Endothelial cell of umbilical vein (primary cell): Measurements from ENCODE around the gene RPL6.

ENCODE experiments used
- CTCF ChIP-seq, 2 donors: IDR thresholded peaks; 1 replicate in 1 of 2; 2 replicates in 1 of 2; pipeline ENCODE4 v1.5.1; 2011; ENCODE audit warnings: low read length in 2 of 2, mild to moderate bottlenecking in 2 of 2, moderate library complexity in 2 of 2, control low read depth in 1 of 2, inconsistent platforms in 1 of 2, low read depth in 1 of 2; ENCODE audit not compliant: insufficient read depth in 1 of 2; ENCODE audit errors: extremely low read depth in 1 of 2
- FOS ChIP-seq: IDR thresholded peaks from 2 replicates; pipeline ENCODE4 v1.6.1; 2011; ENCODE audit warnings: mild to moderate bottlenecking, low read length, moderate library complexity, borderline replicate concordance; ENCODE audit not compliant: insufficient read depth
- POLR2A ChIP-seq: IDR thresholded peaks from 2 replicates; pipeline ENCODE4 v1.6.1; 2012; ENCODE audit warnings: low read depth, mild to moderate bottlenecking, control low read depth, low read length
- POLR2AphosphoS5 ChIP-seq: IDR thresholded peaks from 2 replicates; pipeline ENCODE4 v1.6.1; 2012; ENCODE audit warnings: low read depth, mild to moderate bottlenecking, control low read depth, low read length, moderate library complexity; ENCODE audit not compliant: insufficient read depth
- TF ChIP-seq, protein P1 (sequence below): IDR thresholded peaks from 2 replicates; pipeline ENCODE4 v1.6.1; 2011; ENCODE audit not compliant: insufficient read depth, insufficient read length

DNA sequence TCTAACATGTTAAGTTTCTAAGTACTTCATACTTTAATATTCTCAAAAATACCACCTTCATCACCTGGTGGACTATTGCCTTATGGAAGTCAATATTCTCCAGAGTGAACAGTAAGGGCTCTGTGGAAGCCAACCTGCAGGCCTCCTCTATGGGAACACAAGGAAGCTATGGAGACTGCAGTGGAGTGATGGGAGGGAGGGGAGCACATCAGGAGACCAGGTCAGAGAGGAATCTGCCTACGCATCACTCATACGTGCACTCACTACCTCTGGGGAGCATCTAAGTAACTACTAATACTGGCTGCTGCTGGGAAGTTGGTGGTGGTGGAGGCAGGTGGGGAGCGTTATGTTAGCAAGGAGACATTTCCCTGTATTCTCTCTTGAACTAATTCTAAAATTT is 47.1 kb downstream of the RPL6 start:
- no peak for TF ChIP-seq CTCF (IDR thresholded peaks at IDR 0.05; ENCODE audit: extremely low read depth in 1 of 2, insufficient read depth in 1 of 2, low read depth in 1 of 2, low read length in 2 of 2)
- TF ChIP-seq POLR2A, result no peak
- TF ChIP-seq FOS, result no peak
- no peak for TF ChIP-seq POLR2AphosphoS5
- TF ChIP-seq, protein P1, sequence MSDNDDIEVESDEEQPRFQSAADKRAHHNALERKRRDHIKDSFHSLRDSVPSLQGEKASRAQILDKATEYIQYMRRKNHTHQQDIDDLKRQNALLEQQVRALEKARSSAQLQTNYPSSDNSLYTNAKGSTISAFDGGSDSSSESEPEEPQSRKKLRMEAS, result no peak
